NK-92 treated with Interleukin-12 subunit alpha and Interleukin-12 subunit beta, amount 100 ng/mL, for 24 hours (cell line): ENCODE data around the gene PRR12.

ENCODE experiments used
- DNase-seq: peaks from one replicate; lab custom pipeline; 2025; lab: John Stamatoyannopoulos, UW

PRR12 gene

DNA sequence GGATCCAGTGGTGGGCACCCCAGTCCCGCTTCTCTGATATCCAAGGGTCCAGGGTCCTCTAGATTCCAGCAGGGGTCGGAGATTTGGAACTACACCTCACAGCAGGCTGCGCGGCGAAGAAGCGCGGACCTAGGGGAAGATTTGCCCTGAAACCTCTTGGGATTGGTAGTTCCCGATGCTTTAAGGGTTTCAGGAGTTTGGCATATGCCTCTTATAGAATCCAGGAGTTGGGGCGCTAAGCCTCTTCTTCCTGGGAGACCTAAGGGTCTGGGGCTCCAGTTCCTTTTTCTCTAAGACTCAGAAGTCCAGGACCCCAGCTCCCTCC is 75.1 kb downstream of the PRR12 start:
- DNase-seq = no peak

DNA sequence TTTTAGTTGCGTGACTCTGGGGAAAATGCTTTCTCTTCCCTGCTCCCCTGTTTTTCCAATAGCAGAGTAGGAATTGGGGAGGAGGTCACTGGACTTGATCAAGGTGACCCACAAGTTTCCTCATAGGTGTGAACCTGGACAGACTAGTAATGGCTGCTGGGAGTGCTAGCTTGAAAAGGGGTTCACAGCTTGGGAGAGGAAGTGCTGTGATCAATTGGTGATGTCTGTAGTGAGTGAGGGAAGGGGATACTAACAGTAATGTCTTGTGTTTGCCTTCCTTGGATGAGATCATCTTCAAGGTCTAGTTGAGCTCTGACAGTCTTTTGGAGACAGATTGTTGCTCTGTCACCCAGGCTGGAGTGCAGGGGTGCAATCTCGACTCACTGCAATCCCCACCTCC is 76.5 kb downstream of the PRR12 start:
- DNase-seq = no peak

DNA sequence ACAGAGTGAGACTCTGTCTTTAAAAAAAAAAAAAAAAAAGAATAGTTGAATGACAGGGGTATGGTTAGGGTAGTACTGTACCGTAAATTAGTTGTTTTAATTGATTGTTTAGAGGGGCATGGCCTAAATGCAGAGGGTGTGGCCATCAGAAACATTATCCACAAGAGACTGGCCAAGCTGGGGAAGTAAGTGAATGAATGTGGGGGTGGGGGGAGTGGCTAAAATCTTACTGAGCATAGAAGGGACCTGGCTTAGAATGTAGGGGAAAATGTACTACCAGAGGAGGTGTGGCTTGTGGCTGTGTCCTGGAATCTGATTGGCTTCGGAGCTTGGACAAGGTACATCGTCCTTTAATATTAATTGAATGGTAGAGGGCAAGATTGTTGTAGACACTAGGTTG is 78.5 kb downstream of the PRR12 start:
- no peak for DNase-seq

DNA sequence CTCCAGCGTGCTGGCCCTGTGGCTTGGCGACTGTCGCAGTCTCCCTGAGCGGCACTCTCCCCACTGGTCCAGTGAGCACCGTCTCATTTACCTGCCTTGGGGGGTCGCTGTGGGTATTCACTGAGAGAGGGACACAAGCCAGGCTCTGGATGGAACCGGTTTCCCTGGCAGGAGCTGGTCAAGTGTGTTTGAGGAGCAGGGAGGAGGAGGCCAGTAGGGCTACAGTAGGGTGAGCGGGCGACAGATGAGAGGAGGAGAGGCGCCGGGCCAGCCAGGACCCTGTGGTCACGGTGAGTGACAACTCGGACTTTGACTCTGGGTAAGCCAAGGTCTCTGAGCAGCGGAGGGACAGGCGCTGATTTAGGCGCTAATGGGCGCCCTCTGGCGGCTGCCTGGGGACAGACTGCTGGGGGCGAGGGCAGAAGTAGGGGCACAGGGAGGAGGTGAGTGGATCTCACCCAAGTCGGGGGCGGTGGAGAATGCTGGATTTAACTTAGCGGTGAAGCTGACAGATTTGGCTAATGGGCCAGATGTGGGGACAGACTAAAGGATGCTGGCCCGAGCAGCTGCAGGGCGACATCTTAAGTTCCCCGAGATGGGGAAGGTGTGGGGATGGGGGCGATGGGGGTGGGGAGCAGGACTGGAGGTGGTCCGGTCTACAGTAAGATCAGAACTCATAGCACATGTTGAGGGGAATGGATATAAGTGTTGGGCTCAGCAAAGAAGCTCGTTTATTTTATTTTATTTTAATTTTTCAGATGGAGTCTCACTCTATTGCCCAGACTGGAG is 81.3 kb downstream of the PRR12 start:
- peak; percentile 55 for DNase-seq
